ENCODE data around the gene DAPK2.

- TF ChIP-seq POLR2A (IDR thresholded peaks at IDR 0.05) (no peak), CTCF (IDR thresholded peaks at IDR 0.05) (no peak), EP300 (IDR thresholded peaks at IDR 0.05) (no peak)
Measured at GRCh38 chr15:63893866-63894661, 152.2 kb downstream of the DAPK2 start.
